Lower leg skin (tissue), 3 donors: ENCODE results near the gene GPR137B.

Experiments used
- POLR2A ChIP-seq, 2 donors: fragments of 450-650 bp; IDR thresholded peaks; one replicate each; pipeline ENCODE4 v1.6.1; 2016 to 2017; ENCODE audit warnings: antibody characterized with exemption in 2 of 2, mild to moderate bottlenecking in 1 of 2, moderate library complexity in 1 of 2
- TF ChIP-seq, protein P1 (sequence below), 3 donors: fragments of 450-650 bp; IDR thresholded peaks; one replicate each; pipeline ENCODE4 v1.5.1; 2016; ENCODE audit warnings: antibody characterized with exemption in 3 of 3, mild to moderate bottlenecking in 3 of 3, moderate library complexity in 2 of 3

DNA sequence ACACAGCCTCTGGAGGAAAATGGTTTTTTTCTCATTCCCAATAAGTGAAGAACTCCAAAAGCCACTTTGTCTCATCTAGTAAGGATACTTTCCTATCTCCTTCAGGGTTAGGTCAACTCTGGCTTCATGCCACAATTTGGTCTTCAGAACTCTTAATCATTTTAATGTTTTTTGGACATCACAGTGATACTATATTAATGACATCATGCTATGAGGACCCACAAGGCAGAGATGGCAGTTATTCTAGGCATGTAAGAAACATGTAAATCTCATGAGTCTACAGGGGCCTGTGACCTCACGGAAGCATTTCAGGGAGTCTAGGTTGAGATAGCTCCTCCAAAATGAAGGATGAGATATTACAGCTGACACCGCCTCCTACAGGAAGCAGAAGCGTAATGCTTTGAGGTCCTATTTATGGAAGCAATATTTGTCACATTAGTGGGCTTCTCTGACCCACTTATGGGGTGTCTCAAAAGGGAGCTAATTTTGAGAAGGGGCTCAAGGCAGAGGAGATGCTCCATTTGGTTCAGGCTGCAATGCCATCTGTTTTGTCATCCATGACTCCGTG, 5.0 kb upstream of the GPR137B start:
- TF ChIP-seq, protein P1, sequence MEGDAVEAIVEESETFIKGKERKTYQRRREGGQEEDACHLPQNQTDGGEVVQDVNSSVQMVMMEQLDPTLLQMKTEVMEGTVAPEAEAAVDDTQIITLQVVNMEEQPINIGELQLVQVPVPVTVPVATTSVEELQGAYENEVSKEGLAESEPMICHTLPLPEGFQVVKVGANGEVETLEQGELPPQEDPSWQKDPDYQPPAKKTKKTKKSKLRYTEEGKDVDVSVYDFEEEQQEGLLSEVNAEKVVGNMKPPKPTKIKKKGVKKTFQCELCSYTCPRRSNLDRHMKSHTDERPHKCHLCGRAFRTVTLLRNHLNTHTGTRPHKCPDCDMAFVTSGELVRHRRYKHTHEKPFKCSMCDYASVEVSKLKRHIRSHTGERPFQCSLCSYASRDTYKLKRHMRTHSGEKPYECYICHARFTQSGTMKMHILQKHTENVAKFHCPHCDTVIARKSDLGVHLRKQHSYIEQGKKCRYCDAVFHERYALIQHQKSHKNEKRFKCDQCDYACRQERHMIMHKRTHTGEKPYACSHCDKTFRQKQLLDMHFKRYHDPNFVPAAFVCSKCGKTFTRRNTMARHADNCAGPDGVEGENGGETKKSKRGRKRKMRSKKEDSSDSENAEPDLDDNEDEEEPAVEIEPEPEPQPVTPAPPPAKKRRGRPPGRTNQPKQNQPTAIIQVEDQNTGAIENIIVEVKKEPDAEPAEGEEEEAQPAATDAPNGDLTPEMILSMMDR (IDR thresholded peaks at IDR 0.05), result no peak
- no peak for TF ChIP-seq POLR2A (IDR thresholded peaks at IDR 0.05)
